GM18502 (cell line): ENCODE measurements around the gene GALNT18.
"Not testable (repeated sequence)": the region's sequence is repeated elsewhere in the genome, so short reads cannot be mapped to it uniquely, and the experiment has no call there.

Experiments used
- ATAC-seq: cut with Tn5 transposase; IDR thresholded peaks from one replicate; pipeline ENCODE4 v1.9.1; 2021; ENCODE audit warnings: mild to moderate bottlenecking; ENCODE audit not compliant: unreplicated experiment, poor library complexity

GALNT18 gene

GRCh38 chr11:11378184-11378940 lies 243.4 kb downstream of the GALNT18 start:
- ATAC-seq, result no peak

DNA sequence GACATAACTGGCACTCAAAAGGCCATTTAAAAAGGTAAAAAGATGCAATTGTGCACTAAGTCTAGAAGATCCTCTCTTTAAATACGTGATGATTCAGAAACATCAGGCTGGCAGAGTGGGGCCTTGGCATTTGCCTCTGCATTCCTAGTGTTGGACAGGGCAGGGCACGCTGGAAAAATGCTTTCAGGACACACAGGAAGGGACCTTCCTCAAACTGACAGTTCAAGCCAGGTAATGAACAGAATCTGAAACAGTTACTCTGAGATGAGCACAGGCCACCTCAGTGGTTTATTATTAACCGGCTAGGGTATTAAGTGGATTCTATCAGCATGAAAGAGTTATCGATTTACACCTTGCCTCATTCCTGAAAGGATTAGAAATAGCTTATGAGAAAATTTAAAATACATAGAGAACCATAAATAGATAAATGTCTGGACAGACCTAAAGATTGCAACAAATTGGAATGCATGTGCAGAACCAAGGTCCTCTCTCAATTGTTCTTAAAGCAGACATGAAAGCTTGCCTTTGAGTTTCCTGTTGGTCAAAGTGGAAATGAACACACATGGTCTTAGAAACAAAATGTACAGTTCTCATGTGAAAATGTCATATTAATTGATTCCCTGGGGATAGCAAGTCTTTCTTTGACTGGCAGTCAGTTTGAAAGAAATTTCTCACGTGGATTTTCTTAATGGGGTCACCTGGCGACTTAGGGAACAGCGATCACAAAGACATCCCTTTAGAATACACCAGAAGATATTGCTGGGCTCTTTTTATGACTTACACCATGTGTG lies 247.3 kb downstream of the GALNT18 start:
- no peak for ATAC-seq

DNA sequence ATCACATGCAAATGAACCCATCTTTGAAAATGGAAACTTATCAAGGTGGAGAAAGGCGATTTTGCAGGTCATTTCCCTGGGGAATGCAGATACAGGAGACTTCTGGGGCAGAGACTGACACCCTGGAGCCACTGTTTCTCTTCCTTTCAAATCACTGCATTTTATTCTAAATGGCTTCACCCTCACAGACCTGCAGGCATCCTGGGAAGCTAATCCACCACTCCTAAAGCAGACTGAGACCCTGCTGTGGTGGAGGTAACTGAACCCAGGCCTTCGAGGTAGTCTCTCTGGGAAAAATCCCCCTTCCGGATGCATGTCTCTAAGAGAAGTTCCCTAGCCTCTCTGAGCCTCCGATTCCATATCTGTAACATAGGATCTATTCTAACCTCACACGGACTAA lies 247.9 kb downstream of the GALNT18 start:
- ATAC-seq, result no peak

DNA sequence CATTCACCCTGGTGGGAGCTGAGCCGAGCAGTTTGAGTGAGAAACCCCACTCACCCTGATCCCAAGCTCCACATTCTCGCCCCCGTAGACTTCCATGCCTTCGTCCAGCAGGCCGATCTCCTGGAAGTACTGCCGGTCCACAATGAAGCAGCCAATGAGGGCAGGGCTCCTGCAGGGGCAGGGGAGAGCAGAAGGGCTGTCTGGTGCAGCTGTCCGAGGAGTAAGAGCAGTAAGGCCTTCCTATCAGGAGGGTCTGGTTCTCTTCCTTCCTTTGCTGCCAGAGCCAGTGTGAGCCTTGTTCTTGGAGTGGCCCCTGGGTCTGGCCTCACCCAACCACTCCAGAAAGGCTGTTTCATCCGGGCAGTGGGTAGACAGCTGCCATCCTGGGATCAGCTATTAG lies 249.3 kb downstream of the GALNT18 start:
- no peak for ATAC-seq

DNA sequence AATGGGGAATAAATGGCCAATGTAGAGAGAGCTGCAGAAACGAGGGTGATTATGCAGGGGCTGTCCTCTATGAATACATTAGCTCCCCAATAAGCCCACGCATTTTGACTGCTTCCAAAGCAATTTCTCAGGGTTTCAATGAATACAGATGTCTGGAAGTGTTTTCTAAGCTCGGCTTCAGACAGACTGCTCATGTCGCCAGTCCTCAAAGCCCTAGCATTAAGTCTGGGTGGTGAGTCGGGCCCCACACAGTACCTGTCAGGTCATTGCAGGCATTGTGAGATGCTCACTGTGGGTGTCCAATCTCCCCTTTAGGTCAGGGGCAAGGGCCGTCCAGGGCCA lies 250.9 kb downstream of the GALNT18 start:
- no peak for ATAC-seq

DNA sequence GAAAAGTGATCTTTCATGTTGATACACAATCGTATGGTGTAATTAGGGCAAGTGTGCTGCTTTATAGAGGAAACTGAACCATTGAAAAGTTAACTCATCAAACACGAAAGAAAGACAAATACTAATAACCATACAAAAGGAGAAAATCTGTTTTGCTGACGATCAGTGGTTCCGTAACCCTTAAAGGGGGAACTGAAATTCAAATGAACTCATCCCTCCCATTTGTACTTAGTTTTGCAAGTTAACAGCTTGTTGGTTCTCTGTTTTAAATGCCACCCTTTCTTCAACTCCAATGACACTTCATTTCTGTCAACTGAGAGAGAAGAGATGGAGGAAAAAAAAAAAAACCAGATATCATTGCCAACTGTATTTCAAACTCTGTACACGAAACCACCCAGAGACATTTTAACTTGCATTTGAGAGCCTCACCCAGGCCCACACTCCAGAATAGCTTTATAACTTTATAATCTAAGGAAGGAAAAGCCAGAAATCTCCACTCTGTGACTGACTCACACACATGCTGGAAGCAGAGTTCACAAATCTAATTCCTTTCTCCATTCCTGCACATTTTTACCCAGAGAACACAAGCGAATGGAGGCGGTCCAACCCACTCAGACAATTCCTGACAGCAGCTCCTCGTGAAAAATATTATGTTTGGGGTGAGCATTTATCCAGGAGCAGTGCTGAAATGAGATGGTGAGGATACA lies 251.4 kb downstream of the GALNT18 start:
- no peak for ATAC-seq

- ATAC-seq, result no peak
Observed at GRCh38 chr11:11366793-11367192, 255.0 kb downstream of the GALNT18 start.

DNA sequence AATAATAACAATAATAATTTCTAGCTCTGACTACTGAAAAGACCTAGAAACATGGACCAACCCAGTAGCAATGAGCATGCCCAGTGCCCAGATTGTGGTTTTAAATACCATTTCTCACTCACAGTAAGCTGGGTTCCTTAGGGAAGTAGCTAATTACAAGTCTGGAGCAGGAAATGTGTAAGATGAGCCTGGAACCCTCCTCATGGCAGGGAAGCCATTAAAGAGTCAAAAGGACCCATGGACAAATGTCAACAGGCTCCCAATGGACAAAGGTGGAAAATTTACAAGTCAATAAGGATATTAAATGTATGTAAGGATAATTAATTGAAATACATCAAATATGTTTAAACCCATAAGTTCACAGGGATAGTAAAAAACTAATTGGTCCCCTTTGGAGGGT lies 258.1 kb downstream of the GALNT18 start:
- ATAC-seq, result no peak

DNA sequence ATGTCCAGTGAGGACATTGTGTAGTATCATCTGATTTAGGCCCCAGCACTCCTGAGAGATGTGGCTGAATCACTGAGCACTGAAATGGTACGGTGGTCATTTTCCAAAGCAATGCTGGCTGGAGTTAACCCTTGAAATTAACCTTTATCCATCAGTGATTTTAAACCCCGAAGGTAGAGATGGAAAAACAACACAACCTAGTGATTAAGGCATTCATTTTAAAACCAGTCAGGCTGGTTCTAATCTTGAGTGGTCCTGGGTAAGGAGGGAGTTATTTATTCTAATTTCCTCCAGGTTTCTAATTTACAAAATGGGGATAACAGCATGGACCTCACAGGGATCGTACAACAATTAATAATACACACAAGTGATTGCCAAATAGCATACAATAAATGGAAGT lies 262.2 kb downstream of the GALNT18 start:
- ATAC-seq, result no peak

GRCh38 chr11:11356842-11357241 lies 265.0 kb downstream of the GALNT18 start:
- ATAC-seq, result no peak

GRCh38 chr11:11352878-11353277 lies 268.9 kb downstream of the GALNT18 start, which contains the start of gene CSNK2A3:
Gene CSNK2A3, minus strand, starts transcription at chr11:11353250. Its CDS starts 131 bp downstream, at chr11:11353119.
- ATAC-seq, result not testable (repeated sequence)

DNA sequence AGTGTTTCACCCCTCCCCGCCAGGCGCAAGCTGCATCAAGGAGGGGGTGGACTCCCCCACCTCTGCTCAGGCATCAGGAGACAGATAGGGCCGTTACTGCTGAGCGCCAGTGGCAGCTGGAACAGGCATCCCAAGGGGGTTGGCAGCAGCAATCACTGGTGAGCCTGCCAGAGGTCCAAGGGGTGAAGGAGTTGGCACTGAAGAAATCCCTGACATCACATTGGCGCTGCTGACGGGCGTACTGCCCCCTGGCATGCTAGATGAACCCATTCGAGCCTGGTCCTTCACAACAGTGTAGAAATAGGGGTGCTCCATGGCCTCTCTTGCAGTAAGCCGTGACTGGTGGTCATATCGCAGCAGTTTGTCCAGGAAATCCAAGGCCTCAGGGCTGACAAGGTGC lies 270.0 kb downstream of the GALNT18 start:
- ATAC-seq, result not testable (repeated sequence)

DNA sequence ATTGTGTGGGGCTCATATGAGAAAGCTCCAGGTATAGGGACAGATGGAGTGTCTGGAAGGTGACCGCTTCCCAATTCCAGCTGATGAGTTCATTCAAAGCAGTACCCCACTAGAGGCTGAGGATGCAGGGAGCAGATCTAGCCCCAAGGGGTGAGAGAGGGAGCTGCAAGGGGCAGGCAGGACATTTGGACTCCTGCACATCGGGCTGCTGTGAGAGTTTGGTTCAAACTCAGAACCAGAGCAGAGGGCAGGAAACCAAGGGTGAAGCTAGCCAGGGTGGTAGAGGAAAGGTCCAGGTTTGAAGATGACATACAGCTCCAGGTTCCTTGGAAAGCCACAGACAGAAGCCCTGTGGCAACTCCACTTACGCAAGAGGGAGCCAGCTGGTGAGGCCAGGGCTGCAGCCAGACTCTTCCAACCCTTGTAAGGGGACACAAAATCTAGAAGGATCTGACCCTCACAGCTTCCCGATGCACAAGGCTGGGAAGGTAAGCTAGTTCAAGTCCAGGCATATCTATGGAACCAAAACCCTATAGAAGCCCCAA lies 270.7 kb downstream of the GALNT18 start:
- ATAC-seq, result no peak

GRCh38 chr11:11349870-11350337 lies 271.9 kb downstream of the GALNT18 start:
- ATAC-seq, result no peak

GRCh38 chr11:11349106-11349825 lies 272.5 kb downstream of the GALNT18 start:
- no peak for ATAC-seq

DNA sequence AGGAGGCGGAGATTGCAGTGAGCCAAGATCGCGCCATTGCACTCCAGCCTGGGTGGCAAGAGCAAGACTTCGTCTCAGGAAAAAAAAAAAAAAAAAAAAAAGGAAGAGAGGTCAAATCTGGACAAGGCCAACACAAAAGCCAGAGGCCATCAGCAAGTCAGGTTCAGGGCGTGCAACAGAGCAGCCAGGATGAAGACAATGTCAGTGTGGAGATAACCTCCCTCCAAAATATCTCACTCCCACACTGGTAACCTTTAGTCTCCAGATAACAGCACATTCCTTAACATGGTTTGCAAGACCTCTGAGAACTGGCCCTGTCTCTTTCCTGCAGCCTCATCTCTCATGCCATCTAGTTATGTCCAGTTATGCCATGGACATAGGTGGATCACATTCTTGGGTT lies 273.5 kb downstream of the GALNT18 start:
- no peak for ATAC-seq

- ATAC-seq, result no peak
Observed at GRCh38 chr11:11347592-11347991, 274.2 kb downstream of the GALNT18 start.

DNA sequence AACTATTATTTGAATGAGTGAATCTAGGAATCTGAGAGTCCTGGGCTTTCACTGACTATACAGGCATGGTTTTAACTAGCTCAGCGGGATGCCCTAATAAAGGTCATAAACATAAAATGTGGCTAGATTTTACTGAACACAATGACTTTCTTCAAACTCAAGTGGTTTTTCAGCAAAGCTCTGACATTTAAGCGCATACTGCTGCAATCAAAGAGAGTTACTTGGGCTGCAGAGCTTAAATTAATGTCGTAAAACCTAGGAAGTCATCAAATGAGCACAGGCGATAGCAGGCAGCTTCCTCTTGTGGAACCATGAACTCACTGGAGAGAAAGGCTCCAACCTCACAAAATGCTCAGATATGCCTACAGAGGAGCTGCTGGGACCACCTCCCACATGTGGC lies 275.5 kb downstream of the GALNT18 start:
- ATAC-seq, result no peak

- ATAC-seq, result no peak
Observed at GRCh38 chr11:11345099-11345498, 276.7 kb downstream of the GALNT18 start.

DNA sequence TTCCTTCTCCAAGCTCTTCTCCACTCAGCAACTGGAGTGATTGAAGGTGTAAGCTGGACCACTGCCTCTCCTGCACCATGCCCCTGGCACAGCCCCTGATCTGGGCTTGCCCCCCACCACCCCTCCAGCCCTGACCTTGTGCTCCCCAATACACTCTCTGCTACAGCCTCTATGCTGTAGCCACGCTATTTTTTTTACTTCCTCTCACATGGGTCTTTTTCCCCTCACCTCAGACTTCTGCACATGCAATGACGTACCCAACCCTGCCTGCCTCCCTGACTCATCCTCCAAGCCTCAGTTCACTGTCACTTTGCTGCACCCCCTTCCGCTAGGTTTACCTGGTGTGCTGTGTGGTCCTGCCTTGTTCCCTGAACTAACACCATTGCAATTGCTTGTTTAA lies 277.8 kb downstream of the GALNT18 start:
- no peak for ATAC-seq
